ENCODE data around the gene FPR3. TPM values are rescaled to one million over a fixed set of nuclear protein-coding genes. Genes with fewer than 3 reads are reported as not detected.
"Not testable (repeated sequence)": the region's sequence is repeated elsewhere in the genome, so short reads cannot be mapped to it uniquely, and the experiment has no call there.

Gene FPR3
- total RNA-seq, 1 experiment from 2014 or later = not detected

GRCh38 chr19:51771376-51772130 is 23.4 kb upstream of the FPR3 start:
- 0 out of 2 replicates have a peak, but pooled peaks cover 3% of the 10 kb centered on the region for H3K9me3 ChIP-seq (ENCODE audit: insufficient read depth, low read depth)
- H3K36me3 ChIP-seq (ENCODE audit: low read depth) = no peaks in the 10 kb centered on the region
- no peaks in the 10 kb centered on the region for H3K79me2 ChIP-seq (ENCODE audit: low read depth)
- H4K20me1 ChIP-seq (ENCODE audit: insufficient read depth) = no peaks in the 10 kb centered on the region
- H3K4me1 ChIP-seq (replicated peaks; ENCODE audit: insufficient read depth) = no peaks in the 10 kb centered on the region
- H3K9me2 ChIP-seq (ENCODE audit: insufficient read depth) = no peaks in the 10 kb centered on the region
- no peak for DNase-seq
- no TSS peak for BruUV-seq (replicated peaks)
- no peak overlapping the region for H3K4me2 ChIP-seq
- intact Hi-C loops (cut with micrococcal nuclease; ENCODE audit: unreplicated experiment) = loop anchor here (10.0 kb wide), 1 partner anchor 107 kb away; no protein-coding TSS in a partner anchor
- no peak overlapping the region for H2AFZ ChIP-seq
- ChIA-PET CTCF (no interaction called here), POLR2A (ENCODE audit: unreplicated experiment) (no interaction called here)
- no peak overlapping the region for H3K4me3 ChIP-seq
- H3K27ac ChIP-seq = no peak overlapping the region
- TF ChIP-seq EZH2 (IDR thresholded peaks at IDR 0.05; ENCODE audit: low read depth) (no peak), CTCF (conservative IDR thresholded peaks at IDR 0.05) (no peak)
- no peaks in the 10 kb centered on the region for H3F3A ChIP-seq (ENCODE audit: insufficient read depth, low read depth)
- H3K27me3 ChIP-seq (ENCODE audit: insufficient read depth, low read depth) = peaks cover 74% of the 10 kb centered on the region

DNA sequence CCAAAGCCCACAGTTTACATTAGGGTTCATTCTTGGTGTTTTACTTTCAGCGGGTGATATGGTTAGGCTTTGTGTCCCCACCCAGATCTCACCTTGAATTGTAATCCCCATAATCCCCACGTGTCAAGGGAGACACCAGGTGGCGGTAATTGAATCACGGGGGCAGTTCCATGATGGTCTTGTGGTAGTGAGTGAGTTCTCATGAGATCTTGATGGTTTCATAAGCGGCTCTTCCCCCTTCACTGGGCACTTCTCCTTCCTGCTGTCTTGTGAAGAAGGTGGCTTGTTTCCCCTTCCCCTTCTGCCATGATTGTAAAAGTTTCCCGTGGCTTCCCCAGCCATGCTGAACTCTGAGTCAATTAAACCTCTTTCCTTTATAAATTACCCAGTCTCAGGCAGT is 22.0 kb upstream of the FPR3 start:
- Histone ChIP-seq H3K27ac (no peak overlapping the region), H2AFZ (no peak overlapping the region), H3K4me2 (no peak overlapping the region), H3F3A (ENCODE audit: insufficient read depth, low read depth) (no peaks in the 10 kb centered on the region), H3K9me3 (ENCODE audit: insufficient read depth, low read depth) (0 out of 2 replicates have a peak, but pooled peaks cover 3% of the 10 kb centered on the region), H3K4me1 (replicated peaks; ENCODE audit: insufficient read depth) (no peaks in the 10 kb centered on the region), H3K79me2 (ENCODE audit: low read depth) (no peaks in the 10 kb centered on the region), H3K36me3 (ENCODE audit: low read depth) (no peaks in the 10 kb centered on the region), H3K27me3 (ENCODE audit: insufficient read depth, low read depth) (peaks cover 60% of the 10 kb centered on the region), H3K9me2 (ENCODE audit: insufficient read depth) (no peaks in the 10 kb centered on the region), H3K4me3 (no peak overlapping the region), H4K20me1 (ENCODE audit: insufficient read depth) (no peaks in the 10 kb centered on the region)
- DNase-seq = no peak
- ChIA-PET POLR2A (ENCODE audit: unreplicated experiment) (no interaction called here), CTCF (no interaction called here)
- no TSS peak for BruUV-seq (replicated peaks)
- TF ChIP-seq EZH2 (IDR thresholded peaks at IDR 0.05; ENCODE audit: low read depth) = no peak
- TF ChIP-seq CTCF (conservative IDR thresholded peaks at IDR 0.05) = no peak
- intact Hi-C loops (cut with micrococcal nuclease; ENCODE audit: unreplicated experiment) = loop anchor here (10.0 kb wide), 1 partner anchor 108 kb away; no protein-coding TSS in a partner anchor

DNA sequence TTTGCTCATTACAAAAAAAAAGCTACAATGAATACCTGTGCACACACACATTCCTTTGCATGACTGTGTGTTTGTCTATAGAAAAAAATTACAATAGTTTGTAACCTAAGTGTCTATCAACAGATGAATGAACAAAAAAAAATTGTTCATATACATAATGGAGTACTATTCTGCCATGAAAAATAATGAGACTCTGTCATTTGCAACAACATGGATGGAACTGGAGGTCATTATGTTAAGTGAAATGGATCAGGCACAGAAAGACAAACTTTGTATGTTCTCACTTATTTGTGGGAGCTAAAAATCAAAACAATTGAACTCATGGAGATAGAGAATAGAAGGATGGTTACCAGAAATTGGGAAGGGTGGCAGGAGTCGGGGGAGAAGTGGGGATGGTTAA is 18.4 kb upstream of the FPR3 start:
- peaks cover 37% of the 10 kb centered on the region for H3K27me3 ChIP-seq (ENCODE audit: insufficient read depth, low read depth)
- CTCF ChIA-PET; H3K4me1 ChIP-seq (replicated peaks; ENCODE audit: insufficient read depth); H3K4me2 ChIP-seq; H3F3A ChIP-seq (ENCODE audit: insufficient read depth, low read depth); H2AFZ ChIP-seq; H3K27ac ChIP-seq; BruUV-seq (replicated peaks); H3K36me3 ChIP-seq (ENCODE audit: low read depth); H3K9me3 ChIP-seq (ENCODE audit: insufficient read depth, low read depth); H4K20me1 ChIP-seq (ENCODE audit: insufficient read depth); H3K4me3 ChIP-seq; H3K9me2 ChIP-seq (ENCODE audit: insufficient read depth); POLR2A ChIA-PET (ENCODE audit: unreplicated experiment); H3K79me2 ChIP-seq (ENCODE audit: low read depth); DNase-seq: not testable (repeated sequence)
- intact Hi-C loops (cut with micrococcal nuclease; ENCODE audit: unreplicated experiment) = loop anchor here (2.0 to 10.0 kb wide), 3 partner anchors 112 to 354 kb away; no protein-coding TSS in a partner anchor

Measured in PC-9 (cell line).